ENCODE data around the gene CASP2.
A peak's percentile ranks its signal among the peaks of the same experiment; 100 is the strongest.

The CASP2 gene

DNA sequence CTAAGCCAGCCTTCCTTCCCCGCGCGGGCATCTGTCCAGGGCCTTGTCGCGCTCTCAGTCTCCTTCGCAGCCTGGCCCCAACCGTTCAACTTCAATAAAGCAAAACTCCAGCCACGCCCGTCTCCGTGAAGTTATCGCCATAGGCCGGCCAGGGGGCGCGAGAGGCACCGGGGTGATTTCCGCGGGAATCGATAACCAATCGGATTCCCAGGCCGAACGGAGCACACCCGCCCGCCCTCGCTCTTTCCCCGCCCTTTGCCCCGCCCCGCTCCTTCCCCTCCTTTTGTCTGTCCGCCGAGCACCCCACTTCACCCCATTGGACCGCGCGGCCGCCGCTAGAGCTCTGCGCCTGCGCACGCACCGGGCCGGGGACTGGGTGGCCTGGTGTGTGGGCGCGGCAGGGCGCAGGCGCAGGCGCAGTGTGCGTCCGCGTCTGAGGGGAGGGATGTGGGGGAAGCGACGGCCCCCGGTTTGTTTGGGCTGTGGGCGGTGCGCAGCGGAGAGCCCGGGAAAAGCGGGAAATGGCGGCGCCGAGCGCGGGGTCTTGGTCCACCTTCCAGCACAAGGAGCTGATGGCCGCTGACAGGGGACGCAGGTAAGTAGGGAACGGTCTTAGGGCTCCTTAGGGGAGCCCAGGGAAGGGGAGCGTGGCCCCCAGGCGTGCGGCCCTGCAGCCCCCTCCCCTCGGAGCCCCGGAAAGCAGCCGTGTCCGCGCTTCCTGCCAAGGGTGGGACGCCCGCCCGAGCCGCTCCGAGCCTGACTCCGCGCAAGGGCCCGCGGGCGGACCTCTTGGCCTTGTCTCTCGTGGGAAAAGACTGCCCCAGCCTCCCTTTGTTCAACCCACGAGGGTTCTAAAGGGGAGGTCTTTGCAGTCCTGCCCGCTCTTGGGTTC, at the start of gene CASP2:
CASP2 (plus strand) TSS at position 417 of the 892 bp plus-strand sequence; CDS start at position 522, 105 bp downstream.
- peak; percentile 99 for DNase-seq (ENCODE audit: low spot score)

DNA sequence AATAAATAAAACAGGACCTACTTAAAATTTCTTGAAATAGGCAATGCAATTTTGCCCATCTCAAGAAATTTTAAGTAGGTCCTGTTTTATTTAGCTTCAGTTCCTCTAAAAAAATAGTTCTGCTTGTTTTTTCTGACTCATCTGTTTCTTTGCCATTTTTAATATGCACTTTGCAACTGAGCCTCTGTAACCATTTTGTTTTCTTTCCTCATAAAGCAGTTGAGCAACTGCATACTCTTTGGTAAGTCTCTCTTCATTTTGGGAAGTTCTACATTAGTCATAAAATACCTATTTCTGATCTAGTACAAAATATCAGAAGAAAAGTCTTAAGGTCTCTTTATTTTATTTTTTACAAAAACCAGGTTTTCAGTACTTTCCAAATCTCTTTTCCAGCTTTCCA, 48.3 kb upstream of the CASP2 start:
- DNase-seq (ENCODE audit: low spot score), result no peak

DNA sequence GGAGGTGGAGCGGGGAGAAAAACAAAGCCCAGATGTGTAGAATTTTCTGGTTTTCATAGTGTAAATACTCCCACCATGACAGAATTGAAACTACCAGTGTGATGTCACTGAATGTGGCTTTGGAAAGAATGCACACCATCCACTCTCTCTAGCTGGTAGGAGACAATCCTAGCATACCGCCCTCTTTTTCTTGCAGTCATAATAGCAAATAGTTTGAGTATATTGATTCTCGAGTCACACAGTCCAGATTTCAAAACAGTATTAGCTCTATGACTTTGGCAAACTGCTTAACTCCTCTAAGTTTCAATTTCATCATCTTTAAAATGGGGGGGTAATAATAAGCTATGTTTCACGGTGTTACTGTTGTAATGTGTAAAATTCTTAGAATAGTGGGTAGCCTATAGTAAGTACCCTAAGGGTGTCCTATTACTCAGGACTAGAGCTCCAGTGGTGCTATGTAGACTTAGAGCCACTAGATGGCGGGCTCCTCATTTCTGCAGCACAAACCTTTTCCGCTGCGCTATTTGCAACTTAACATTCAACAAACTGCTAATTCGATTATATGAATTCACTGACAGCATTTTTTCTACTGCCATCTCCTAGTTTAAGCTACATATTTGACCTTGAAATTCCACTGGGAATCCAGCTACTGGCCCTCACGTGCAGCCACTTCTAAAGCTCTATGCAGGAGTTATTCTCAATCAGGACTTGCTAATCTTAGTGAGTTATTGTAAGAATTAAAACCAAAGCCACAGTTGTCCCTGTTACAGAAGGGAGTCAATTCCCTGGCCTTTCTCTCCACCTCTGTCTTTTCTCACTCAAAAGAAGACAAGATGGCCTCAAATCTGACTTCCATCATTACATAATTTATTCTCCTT, 47.6 kb upstream of the CASP2 start:
- peak; percentile 87 for DNase-seq (ENCODE audit: low spot score)

DNA sequence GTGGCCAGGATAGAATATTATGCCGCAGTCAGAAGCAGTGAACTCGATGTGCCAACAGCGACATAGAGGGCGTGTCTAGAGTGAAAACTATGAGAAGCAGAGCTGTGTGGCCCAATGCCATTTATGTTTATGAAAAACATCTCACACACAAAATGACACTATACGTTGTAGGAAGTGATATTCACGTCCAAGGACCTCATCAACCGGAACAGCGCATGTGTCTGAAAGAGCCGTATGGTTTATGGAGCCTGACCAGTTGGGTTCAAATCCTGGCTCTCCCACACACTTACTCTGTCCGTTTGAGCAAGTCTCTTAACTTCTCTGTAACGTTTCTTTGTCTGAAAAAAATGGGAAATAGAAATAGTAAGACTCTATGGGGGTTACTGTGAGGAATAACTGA, 45.8 kb upstream of the CASP2 start:
- no peak for DNase-seq (ENCODE audit: low spot score)

DNA sequence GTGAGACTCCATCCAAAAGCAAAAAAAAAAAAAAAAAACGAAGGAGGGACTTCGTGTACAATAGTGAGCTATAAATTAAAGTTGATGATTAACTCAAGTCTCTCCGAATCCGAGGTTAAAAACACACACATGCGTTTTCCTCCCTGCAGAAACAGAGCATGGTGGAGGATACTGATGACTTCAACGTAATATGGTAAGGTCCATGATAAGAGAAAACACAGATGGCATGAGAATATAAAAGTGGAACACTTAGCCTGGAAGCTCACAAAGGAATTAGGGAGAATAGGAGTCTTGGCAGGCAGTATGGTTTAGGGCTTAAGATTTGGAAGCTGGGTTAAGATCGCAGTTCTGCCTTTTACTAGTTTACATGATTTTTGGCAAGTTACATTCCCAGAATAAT, 45.0 kb upstream of the CASP2 start:
- no peak for DNase-seq (ENCODE audit: low spot score)

DNA sequence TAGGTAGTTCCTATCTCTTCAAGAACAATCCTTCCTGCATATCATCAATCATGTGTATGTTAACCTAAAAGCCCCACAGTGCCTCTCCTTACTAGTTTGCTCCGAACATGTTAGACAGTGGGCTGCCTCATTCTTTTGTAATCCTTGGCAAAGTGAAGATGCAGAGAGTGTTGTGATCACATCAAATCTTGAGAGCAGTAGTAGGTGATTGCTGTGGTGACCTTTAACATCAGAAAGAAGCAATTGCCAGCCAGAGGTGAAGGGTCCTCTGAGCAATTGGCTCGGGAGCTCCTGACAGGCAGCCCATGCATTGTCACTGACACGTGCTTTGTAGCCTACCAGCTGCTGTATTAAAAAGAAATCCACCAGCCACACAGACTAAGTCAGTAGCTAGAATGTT, 44.5 kb upstream of the CASP2 start:
- DNase-seq (ENCODE audit: low spot score), result no peak

GRCh38 chr7:143244321-143244720, 43.8 kb upstream of the CASP2 start:
- DNase-seq (ENCODE audit: low spot score), result no peak

DNA sequence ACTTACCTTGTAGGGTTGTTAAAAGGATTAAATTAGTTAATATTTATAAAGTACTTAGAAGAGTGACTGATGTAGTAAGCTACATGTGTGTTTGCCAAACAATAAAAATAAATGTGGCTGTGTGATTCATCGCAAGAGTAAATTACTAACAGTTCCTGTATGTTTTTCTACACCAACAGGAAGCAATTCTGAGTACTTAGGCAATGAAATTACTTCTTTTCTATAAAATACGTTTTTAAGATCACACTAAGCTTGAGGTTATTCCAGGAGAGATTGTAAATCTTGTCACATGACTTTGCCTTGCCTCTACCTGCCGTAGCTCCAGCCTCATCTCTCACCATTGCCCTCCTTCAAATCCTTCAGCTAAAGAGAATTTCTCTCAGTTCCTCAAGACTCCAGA, 43.0 kb upstream of the CASP2 start:
- peak; percentile 73 for DNase-seq (ENCODE audit: low spot score)

GRCh38 chr7:143247372-143247771, 40.8 kb upstream of the CASP2 start:
- DNase-seq (ENCODE audit: low spot score), result no peak

DNA sequence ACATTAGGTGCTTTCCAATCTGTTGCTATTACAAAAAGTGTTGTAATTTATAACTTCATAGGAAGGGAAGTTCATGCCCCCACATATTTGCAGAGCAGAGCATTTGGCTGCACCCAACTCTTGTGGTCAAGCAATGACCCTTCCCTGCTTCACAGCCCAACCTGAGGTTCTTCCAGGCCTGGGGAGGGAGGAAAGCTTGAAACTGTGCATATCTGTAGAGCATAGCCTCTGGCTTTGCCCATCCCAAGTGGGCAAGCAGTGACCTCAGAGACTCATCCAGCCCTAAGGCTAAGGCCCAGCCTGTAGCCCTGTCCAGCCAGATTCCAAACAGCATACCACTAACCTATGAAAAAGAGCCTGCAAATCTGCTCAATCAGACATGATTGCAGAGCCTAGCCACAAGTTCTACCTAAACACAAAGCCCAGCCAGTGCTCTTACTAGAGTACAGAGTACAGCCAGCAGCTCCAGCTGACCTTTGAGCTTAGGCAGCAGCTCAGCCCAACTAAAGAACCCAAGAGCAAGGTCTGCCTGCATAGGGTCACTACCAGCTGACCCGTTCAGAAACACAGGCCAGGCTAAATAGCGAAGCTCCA, 39.3 kb upstream of the CASP2 start:
- DNase-seq (ENCODE audit: low spot score), result no peak

DNA sequence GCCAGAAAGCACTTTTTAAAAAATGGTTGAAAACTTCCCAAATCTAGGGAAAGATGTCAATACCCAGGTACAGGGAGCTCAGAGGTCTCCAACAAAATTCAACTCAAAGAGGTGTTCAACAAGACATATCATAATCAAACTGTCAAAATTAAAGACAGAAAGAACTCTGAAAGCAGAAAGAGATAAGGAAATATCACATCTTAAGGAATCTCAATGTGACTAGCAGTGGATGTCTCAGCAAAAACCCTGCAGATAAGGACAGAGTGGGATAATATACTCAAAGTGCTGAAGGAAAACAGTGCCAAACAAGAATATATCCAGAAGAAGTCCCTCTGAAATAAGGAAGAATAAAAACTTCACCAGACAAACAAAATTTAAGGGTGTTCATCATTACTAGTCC, 38.0 kb upstream of the CASP2 start:
- DNase-seq (ENCODE audit: low spot score), result no peak

- peak; percentile 54 for DNase-seq (ENCODE audit: low spot score)
These were observed 37.3 kb upstream of the CASP2 start for GRCh38 chr7:143250822-143251221.

DNA sequence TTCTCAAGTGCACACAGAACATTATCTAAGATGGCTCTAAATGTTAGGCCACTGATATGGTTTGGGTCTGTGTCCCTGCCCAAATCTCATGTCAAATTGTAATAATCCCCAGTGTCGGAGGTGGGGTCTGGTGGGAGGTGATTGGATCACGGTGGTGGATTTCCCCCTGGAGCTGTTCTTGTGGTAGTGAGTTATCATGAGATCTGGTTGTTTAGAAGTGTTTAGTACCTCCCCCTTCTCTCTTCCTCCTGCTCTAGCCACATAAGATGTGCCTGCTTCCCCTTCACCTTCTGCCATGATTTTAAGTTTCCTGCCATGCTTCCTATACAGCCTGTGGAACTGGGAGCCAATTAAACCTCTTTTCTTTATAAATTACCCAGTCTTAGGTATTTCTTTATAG, 36.1 kb upstream of the CASP2 start:
- DNase-seq (ENCODE audit: low spot score), result no peak

DNA sequence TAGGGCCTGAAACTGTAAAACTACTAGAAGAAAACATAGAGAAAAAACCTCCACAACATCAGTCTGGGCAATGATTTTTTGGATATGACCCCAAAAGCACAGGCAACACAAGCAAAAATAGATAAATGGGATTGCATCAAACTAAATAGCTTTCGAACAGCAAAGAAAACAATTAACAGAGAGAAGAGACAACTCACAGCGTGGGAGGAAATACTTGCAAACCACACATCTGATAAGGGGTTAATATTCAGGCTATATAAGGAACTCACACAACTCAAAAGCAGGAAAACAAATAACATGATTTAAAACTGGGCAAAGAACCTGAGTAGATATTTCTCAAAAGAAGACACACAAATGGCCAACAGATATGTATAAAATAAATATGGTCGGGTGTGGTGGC, 32.6 kb upstream of the CASP2 start:
- DNase-seq (ENCODE audit: low spot score), result no peak

DNA sequence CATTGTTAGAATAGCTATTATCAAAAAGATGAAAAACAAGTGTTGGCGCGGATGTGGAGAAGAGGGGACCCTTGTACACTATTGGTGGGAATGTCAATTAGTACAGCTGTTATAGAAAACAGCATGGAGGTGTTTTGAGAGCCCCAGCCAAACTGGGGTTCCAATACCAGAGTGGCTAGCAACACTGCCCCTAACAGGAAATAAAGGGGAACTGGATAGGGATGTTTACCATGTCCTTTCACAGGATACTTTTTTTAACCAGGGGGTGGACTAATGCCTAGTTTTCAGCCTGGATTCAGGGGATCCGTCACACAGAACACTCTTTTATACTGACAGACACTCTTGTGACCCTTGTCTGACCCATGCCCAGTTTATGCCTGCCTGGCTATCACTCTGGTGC, 31.8 kb upstream of the CASP2 start:
- DNase-seq (ENCODE audit: low spot score), result no peak

GRCh38 chr7:143256932-143257331, 31.2 kb upstream of the CASP2 start:
- no peak for DNase-seq (ENCODE audit: low spot score)

GRCh38 chr7:143257501-143257900, 30.6 kb upstream of the CASP2 start:
- no peak for DNase-seq (ENCODE audit: low spot score)

- DNase-seq (ENCODE audit: low spot score), result peak; percentile 67
These were observed 29.3 kb upstream of the CASP2 start for GRCh38 chr7:143258831-143259230.

DNA sequence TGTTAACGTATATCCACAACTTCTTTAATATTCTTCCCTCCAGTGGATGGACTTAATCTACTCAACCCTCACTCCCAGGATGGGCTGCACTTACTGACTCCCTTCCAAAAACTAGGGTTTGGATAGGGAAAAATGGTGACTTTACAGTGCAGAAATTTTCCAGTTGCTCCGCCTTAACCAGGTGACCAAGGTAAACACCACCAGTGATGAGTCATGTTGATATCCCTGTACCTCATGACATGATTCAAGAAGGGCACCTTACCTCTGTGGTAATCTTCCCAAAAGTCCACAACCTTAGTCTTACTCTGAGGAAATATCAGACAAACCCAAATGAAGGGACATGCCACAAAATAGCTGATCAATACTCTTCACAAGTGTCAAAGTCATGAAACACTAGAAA, 28.4 kb upstream of the CASP2 start:
- DNase-seq (ENCODE audit: low spot score), result no peak

DNA sequence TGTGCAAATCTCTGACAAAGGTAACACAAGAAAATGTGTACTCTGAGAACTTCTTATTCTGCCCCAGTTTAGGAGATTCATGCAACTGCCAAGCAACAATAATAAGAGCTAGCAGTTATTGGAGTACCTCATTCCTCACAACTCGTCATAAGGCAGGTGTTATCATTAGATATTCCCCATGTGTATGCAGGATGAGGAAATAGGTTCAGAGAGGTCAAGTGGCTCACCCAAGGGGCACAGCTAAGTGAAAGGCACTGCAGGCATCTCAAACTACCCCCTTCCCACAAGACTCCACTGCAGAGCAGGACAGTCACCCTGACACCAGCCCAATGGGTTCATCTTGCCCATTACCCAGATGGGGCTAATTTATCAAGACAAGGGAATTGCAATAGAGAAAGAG, 26.2 kb upstream of the CASP2 start:
- no peak for DNase-seq (ENCODE audit: low spot score)

DNA sequence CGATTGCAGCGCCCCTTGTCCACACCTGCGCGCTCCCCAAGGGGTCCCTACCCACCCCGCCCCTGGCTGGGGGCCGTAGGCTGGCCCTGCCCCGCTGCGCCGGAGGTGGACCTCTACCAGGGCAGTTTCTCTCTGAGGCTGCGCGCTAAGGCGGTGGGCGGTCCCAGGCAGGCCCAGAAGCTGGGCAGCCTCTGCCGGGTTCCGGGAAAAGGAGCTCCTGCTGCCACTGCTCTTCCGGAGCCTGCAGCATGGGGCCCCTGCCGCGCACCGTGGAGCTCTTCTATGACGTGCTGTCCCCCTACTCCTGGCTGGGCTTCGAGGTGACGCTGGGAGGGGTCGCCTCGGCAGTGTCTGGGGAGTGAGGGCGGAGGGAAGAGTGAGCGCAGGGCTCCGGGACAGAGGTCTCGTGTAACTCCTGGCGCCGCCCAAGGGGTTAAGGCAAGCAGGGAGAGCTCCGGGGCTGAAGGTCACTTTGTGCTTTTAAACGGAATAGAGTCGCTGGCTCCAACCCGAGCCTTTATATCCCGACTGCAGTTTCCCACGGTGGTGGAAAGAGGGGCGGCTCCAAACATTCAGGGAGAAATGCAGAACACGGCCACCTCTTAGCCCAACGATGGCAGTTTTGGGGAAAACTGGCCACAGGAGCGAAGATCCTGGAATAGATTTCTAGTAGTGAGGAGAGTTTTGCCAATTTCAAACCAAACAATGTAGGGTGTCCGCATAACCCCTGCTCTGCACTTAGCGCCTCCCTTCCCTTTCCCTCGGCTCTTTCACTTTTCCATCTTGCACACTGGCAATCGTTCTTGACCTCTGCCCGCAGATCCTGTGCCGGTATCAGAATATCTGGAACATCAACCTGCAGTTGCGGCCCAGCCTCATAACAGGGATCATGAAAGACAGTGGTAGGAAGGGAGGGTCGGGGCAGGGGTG, 24.6 kb upstream of the CASP2 start, which contains the start of gene GSTK1:
GSTK1 (plus strand) TSS at position 176 of the 930 bp plus-strand sequence; CDS start at position 249, 73 bp downstream.
- peak; percentile 86 for DNase-seq (ENCODE audit: low spot score)
